Measurements from ENCODE around the gene DPF3.
A peak's percentile ranks its signal among the peaks of the same experiment; 100 is the strongest.

The DPF3 gene

GRCh38 chr14:72839753-72840607 lies 53.9 kb downstream of the DPF3 start:
- no peak for DNase-seq (ENCODE audit: low read depth, low spot score)

GRCh38 chr14:72839351-72839750 lies 54.5 kb downstream of the DPF3 start:
- DNase-seq (ENCODE audit: low read depth, low spot score), result no peak

GRCh38 chr14:72836085-72836484 lies 57.8 kb downstream of the DPF3 start:
- no peak for DNase-seq (ENCODE audit: low read depth, low spot score)

- no peak for DNase-seq (ENCODE audit: low read depth, low spot score)
Observed at GRCh38 chr14:72833174-72833573, 60.7 kb downstream of the DPF3 start.

- DNase-seq (ENCODE audit: low read depth, low spot score), result no peak
Observed at GRCh38 chr14:72830786-72831594, 62.9 kb downstream of the DPF3 start.

- no peak for DNase-seq (ENCODE audit: low read depth, low spot score)
Observed at GRCh38 chr14:72830356-72830755, 63.5 kb downstream of the DPF3 start.

GRCh38 chr14:72828604-72829003 lies 65.3 kb downstream of the DPF3 start:
- no peak for DNase-seq (ENCODE audit: low read depth, low spot score)

- DNase-seq (ENCODE audit: low read depth, low spot score), result no peak
Observed at GRCh38 chr14:72826039-72826438, 67.9 kb downstream of the DPF3 start.

GRCh38 chr14:72825486-72825885 lies 68.4 kb downstream of the DPF3 start:
- no peak for DNase-seq (ENCODE audit: low read depth, low spot score)

GRCh38 chr14:72824051-72824450 lies 69.8 kb downstream of the DPF3 start:
- no peak for DNase-seq (ENCODE audit: low read depth, low spot score)

- DNase-seq (ENCODE audit: low read depth, low spot score), result no peak
Observed at GRCh38 chr14:72822946-72823611, 70.8 kb downstream of the DPF3 start.

GRCh38 chr14:72818998-72819397 lies 74.9 kb downstream of the DPF3 start:
- no peak for DNase-seq (ENCODE audit: low read depth, low spot score)

- no peak for DNase-seq (ENCODE audit: low read depth, low spot score)
Observed at GRCh38 chr14:72816287-72816686, 77.6 kb downstream of the DPF3 start.

GRCh38 chr14:72815430-72815829 lies 78.5 kb downstream of the DPF3 start:
- DNase-seq (ENCODE audit: low read depth, low spot score), result no peak

GRCh38 chr14:72812292-72812851 lies 81.5 kb downstream of the DPF3 start:
- no peak for DNase-seq (ENCODE audit: low read depth, low spot score)

GRCh38 chr14:72810201-72810600 lies 83.7 kb downstream of the DPF3 start:
- DNase-seq (ENCODE audit: low read depth, low spot score), result peak; percentile 1

GRCh38 chr14:72809063-72809462 lies 84.8 kb downstream of the DPF3 start:
- DNase-seq (ENCODE audit: low read depth, low spot score), result no peak

GRCh38 chr14:72808564-72808963 lies 85.3 kb downstream of the DPF3 start:
- no peak for DNase-seq (ENCODE audit: low read depth, low spot score)

GRCh38 chr14:72802588-72802946 lies 91.3 kb downstream of the DPF3 start:
- no peak for DNase-seq (ENCODE audit: low read depth, low spot score)

GRCh38 chr14:72801836-72802587 lies 91.9 kb downstream of the DPF3 start:
- DNase-seq (ENCODE audit: low read depth, low spot score), result no peak

- no peak for DNase-seq (ENCODE audit: low read depth, low spot score)
Observed at GRCh38 chr14:72801381-72801812, 92.5 kb downstream of the DPF3 start.
